HG02981 (cell line): ENCODE measurements around the gene CENPN.

Experiments used
- ATAC-seq: cut with Tn5 transposase; IDR thresholded peaks from one replicate; pipeline ENCODE4 v1.9.1; 2021; ENCODE audit warnings: mild to moderate bottlenecking, moderate library complexity; ENCODE audit not compliant: unreplicated experiment

CENPN gene

GRCh38 chr16:81077076-81077940 is 70.3 kb downstream of the CENPN start, which contains the start of gene C16orf46:
Gene C16orf46 (minus strand): TSS chr16:81077238. CDS start chr16:81063955, 13,283 bp downstream.
- ATAC-seq = peak; percentile 94

GRCh38 chr16:81080233-81080632 is 73.2 kb downstream of the CENPN start:
- ATAC-seq = no peak

DNA sequence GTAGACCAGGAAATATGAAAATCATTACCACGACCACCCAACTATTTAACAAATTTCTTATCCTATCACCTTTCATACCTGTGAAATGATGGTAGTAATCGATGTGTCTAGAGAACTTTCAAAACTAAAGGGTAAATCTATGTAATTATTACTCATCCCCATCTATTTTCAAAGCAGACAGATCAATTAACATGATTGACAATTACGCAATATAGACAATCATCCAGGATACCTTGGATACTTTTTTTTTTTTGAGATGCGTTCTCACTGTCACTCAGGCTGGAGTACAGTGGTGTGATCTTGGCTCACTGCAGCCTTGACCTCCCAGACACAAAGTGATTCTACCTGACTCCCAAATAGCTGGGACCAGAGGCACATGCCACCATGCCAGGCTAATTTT is 74.0 kb downstream of the CENPN start:
- ATAC-seq = no peak
